SKM-1 treated with dmso at 0.1 percent for 144 hours (cell line): ENCODE data around the gene CTNND2.

Experiments
- DNase-seq: peaks from one replicate; lab custom pipeline; 2025; ENCODE audit not compliant: unreplicated experiment; lab: John Stamatoyannopoulos, UW

Gene CTNND2

DNA sequence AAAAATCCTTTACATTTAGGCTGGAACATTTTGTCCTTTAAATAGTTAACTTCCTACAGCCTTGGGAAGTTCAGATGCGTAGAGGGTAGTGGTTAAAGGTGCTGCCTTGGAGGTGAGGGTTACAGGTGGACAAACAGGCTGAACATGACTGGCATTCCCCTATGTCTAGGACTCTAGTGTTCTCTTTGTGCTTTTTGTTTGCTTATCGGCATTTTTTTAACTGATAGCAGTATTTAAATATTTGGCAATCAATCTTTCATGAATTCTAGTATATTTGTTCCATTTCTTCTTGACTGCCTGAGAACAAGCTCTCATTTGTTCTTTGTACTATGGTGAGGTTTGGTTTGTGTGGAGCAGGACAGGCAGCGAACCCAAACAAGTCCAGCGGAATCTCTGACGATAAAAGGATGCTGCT is 307.6 kb downstream of the CTNND2 start:
- no peak for DNase-seq

DNA sequence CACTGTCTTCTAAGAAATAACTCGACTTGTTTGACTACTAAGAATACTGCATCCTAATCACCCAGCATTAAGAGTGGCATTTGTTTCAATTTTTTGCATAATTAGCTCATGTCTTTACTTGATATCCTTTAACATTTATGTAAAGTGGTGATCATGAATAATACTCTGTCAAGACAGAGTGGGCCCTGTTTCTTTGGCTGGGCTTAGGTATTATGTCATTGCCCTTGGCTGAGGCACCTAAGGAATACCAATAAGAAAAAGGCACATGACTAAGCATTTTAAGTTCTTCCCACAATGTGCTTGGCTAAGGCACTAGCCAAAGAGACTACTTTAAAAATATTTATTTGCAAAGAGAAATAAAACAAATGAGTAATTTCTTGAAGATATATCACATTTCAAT is 308.1 kb downstream of the CTNND2 start:
- no peak for DNase-seq

GRCh38 chr5:11595045-11595444 is 309.2 kb downstream of the CTNND2 start:
- no peak for DNase-seq

DNA sequence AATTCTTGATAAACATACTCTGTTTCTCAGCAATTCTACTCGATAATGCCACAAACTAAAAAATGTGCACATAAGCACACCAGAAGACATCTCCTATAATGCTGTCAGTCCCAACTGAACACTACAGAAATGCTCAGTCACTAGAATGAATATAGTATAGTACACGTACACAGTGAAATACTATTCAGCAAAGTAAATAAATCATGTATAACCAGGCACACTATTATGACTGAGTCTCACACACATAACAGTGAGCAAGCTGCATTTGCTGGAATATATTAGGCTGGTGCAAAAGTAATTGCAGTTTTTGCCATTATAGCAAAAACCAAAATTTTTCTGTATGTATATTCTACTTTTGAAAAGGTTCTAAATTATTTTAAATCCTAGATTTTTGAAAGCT is 310.2 kb downstream of the CTNND2 start:
- no peak for DNase-seq

DNA sequence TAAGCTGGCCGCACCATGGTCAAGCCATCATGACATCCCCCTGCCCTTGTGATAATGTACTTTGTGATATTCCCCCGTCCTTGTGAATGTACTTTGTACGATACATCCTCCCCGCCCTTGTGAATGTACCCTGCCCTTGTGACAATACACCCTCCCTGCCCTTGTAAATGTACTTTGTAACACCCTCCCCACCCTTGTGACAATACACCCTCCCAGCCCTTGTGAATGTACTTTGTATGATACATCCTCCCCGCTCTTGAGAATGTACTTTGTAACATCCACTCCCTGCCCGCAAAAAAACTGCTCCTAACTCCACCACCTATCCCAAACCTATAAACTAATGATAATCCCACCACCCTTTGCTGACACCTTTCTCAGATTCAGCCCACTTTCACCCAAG is 313.8 kb downstream of the CTNND2 start:
- DNase-seq, result no peak

- no peak for DNase-seq
Observed at GRCh38 chr5:11588803-11589202, 315.4 kb downstream of the CTNND2 start.

GRCh38 chr5:11584017-11584416 is 320.2 kb downstream of the CTNND2 start:
- no peak for DNase-seq

DNA sequence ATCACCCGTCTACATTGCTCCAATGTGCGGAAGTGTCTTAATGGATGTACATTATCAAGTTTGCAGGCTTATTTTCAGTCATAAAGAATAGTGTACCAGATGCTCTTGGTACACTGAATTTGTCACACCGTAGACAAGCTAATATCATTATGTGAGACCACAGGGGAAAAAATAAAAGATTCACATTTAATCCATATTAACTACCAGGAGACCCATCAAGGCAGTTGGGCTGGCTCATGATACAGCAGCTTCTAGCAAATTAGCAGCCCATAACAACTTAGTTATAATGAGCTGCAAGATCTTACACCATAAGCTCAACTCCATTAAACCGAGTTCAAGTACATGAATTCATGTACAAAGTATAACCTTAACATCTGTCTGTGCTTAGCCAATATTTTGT is 324.9 kb downstream of the CTNND2 start:
- no peak for DNase-seq

GRCh38 chr5:11574787-11575186 is 329.5 kb downstream of the CTNND2 start:
- DNase-seq, result no peak

GRCh38 chr5:11573140-11573992 is 330.9 kb downstream of the CTNND2 start:
- DNase-seq, result no peak

DNA sequence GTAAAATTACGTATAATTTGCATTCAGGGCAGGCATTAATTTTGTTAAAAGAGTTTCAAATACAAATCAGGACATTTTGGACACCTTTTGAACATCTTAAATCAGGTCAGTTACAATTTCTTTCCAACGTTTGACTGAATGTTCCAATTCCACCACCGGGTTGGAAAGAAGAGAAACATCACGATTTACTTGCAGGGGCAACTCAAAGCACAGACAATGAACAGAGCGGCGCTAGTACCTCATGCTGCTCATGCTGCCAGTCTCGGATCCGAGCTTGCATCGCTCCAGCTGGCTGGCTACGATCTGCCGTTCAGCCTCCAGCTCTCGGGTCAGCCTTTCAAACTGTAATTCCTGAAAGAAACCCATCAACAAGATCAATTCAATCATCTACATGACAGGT is 339.5 kb downstream of the CTNND2 start:
- no peak for DNase-seq

- no peak for DNase-seq
Observed at GRCh38 chr5:11563822-11564221, 340.4 kb downstream of the CTNND2 start.

DNA sequence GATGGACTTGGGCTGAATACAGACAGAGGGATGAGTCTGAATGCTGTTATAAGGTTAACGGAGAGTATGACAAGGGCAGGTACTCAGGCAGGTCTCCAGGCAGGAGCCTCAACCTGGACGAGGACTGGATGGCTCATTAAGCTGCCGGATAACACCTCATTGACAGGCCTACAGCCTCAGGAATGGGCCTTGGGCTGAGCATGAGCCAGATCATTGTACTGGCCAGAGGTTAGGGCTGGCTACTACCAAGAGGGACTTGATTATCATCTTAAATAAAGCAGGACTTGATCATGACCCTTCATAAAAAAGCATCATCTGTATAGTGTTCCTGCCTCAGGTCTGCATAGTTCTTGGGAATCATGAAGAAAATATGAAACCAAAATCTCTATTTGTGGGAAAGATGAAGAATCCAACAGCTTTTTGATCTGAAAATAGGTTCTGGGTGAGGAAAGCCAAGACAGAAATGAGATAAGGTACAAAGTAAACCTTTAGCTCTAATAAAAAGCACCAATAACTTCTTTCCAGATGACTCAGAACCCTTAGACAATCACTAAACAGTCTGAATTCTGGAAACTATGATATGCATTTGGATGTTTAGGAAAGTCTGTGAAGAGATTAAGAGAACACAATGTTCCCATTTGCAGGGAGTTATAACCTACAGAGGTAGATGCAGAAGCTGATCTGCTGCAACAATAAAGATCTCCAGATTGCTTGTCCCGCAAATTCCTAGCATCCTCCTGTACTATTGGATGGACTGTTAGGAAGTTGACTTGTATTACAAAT is 343.1 kb downstream of the CTNND2 start:
- no peak for DNase-seq

- DNase-seq, result no peak
Observed at GRCh38 chr5:11557063-11557462, 347.2 kb downstream of the CTNND2 start.

DNA sequence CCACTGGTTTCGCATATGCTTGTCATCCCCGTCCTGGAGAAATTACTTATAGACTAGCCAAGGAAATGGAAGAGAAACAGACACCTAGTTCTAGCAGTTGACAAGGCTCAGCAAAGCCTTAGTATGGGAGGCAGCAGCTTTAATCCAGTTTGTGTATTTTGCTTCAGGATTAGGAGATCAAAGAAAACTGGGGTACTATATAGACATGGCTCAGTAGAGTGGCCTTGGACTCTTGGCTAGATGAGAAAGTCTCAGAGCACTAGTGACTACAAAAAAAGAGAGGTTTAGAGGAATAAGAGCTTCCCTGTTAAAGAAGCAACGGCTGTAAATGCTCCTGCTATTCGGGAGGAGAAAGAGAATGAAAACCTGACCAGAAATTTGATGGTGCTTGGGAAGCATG is 349.1 kb downstream of the CTNND2 start:
- DNase-seq, result no peak

- no peak for DNase-seq
Observed at GRCh38 chr5:11547730-11548129, 356.5 kb downstream of the CTNND2 start.

GRCh38 chr5:11547140-11547539 is 357.1 kb downstream of the CTNND2 start:
- no peak for DNase-seq

DNA sequence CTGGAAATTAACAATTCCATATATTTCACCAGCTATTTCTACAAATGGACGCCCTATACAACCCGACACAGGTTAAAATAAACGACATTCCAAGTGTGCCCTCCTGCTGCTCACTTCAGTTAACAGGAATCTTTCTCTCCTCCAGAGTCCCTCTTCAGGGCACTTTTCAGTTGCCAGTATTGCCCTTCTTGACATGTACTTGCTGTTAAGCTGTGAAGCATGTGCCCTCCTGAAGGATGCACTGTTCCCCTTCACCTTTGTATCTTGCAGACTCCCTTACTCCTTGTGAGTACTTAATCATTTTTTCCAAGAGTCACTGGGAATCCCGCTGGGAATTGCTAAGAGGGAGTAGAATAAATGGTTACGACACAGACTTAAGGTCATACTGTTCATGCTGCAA is 364.1 kb downstream of the CTNND2 start:
- DNase-seq, result no peak

- no peak for DNase-seq
Observed at GRCh38 chr5:11531811-11532555, 372.3 kb downstream of the CTNND2 start.

GRCh38 chr5:11528720-11529119 is 375.5 kb downstream of the CTNND2 start:
- DNase-seq, result no peak

- DNase-seq, result no peak
Observed at GRCh38 chr5:11527652-11528349, 376.4 kb downstream of the CTNND2 start.
